H9 (cell line): ENCODE data around the gene DPPA4. TPM values are rescaled to one million over a fixed set of nuclear protein-coding genes. Genes with fewer than 3 reads are reported as not detected.

Source experiments
- DNase-seq: peaks from one replicate; pipeline ENCODE4 v3.0.0-alpha.2; 2017
- H2AFZ ChIP-seq: one replicate; pipeline ENCODE4 v1.6.1; 2013; ENCODE audit warnings: mild to moderate bottlenecking, low read length, control low read depth, moderate library complexity
- H2AK5ac ChIP-seq: 2 replicates; pipeline ENCODE4 v1.6.1; 2013; ENCODE audit warnings: low read length, control low read depth, mixed read lengths; ENCODE audit not compliant: insufficient read length
- H2BK120ac ChIP-seq: one replicate; pipeline ENCODE4 v1.6.1; 2013; ENCODE audit warnings: low read depth, mild to moderate bottlenecking, low read length, control low read depth, inconsistent platforms; ENCODE audit not compliant: poor library complexity, severe bottlenecking
- H2BK12ac ChIP-seq: 2 replicates; pipeline ENCODE4 v1.6.1; 2013; ENCODE audit warnings: low read length, control low read depth, mixed read lengths, low read depth; ENCODE audit not compliant: insufficient read length
- H2BK15ac ChIP-seq: 2 replicates; pipeline ENCODE4 v1.6.1; 2013; ENCODE audit warnings: low read depth, low read length, control low read depth
- H2BK20ac ChIP-seq: one replicate; pipeline ENCODE4 v1.6.1; 2013; ENCODE audit warnings: low read depth, mild to moderate bottlenecking, low read length, control low read depth, inconsistent platforms; ENCODE audit not compliant: poor library complexity, severe bottlenecking
- H2BK5ac ChIP-seq: 2 replicates; pipeline ENCODE4 v1.6.1; 2013; ENCODE audit warnings: low read length, control low read depth, mixed read lengths; ENCODE audit not compliant: insufficient read length
- H3K14ac ChIP-seq: 2 replicates; pipeline ENCODE4 v1.6.1; 2013; ENCODE audit warnings: low read length, control low read depth; ENCODE audit not compliant: insufficient read depth
- H3K18ac ChIP-seq: 2 replicates; pipeline ENCODE4 v1.6.1; 2013; ENCODE audit warnings: low read depth, mild to moderate bottlenecking, mixed read lengths, low read length, control low read depth; ENCODE audit not compliant: insufficient read length
- H3K23ac ChIP-seq: 2 replicates; pipeline ENCODE4 v1.6.1; 2013; ENCODE audit warnings: low read length, control low read depth, mixed read lengths, low read depth; ENCODE audit not compliant: insufficient read length
- H3K23me2 ChIP-seq: 2 replicates; pipeline ENCODE4 v1.6.1; 2013; ENCODE audit warnings: low read depth, mild to moderate bottlenecking, mixed read lengths, low read length, control low read depth; ENCODE audit not compliant: insufficient read length, poor library complexity, severe bottlenecking
- H3K27ac ChIP-seq: 2 replicates; pipeline ENCODE4 v1.5.1; 2013; ENCODE audit warnings: low read length, control low read depth, mixed read lengths, low read depth; ENCODE audit not compliant: insufficient read length
- H3K27me3 ChIP-seq: 2 replicates; pipeline ENCODE4 v1.6.1; 2013; ENCODE audit warnings: low read length, control low read depth, inconsistent platforms; ENCODE audit not compliant: insufficient read depth
- H3K4ac ChIP-seq: 2 replicates; pipeline ENCODE4 v1.6.1; 2013; ENCODE audit warnings: low read depth, mild to moderate bottlenecking, control low read depth, inconsistent platforms, low read length, moderate library complexity
- H3K4me1 ChIP-seq: 2 replicates; pipeline ENCODE4 v1.6.1; 2013; ENCODE audit warnings: low read length, control low read depth, inconsistent platforms; ENCODE audit not compliant: insufficient read depth
- H3K4me2 ChIP-seq: 2 replicates; pipeline ENCODE4 v1.6.1; 2013; ENCODE audit warnings: low read length, control low read depth, mixed read lengths; ENCODE audit not compliant: insufficient read length, insufficient read depth
- H3K56ac ChIP-seq: 2 replicates; pipeline ENCODE4 v1.6.1; 2013; ENCODE audit warnings: low read depth, mild to moderate bottlenecking, mixed read lengths, low read length, control low read depth; ENCODE audit not compliant: insufficient read length
- H3K79me1 ChIP-seq: 2 replicates; pipeline ENCODE4 v1.6.1; 2013; ENCODE audit warnings: low read depth, mild to moderate bottlenecking, moderate library complexity, low read length, control low read depth, inconsistent platforms; ENCODE audit not compliant: insufficient read depth, poor library complexity, severe bottlenecking
- H3K79me2 ChIP-seq: 2 replicates; pipeline ENCODE4 v1.6.1; 2013; ENCODE audit warnings: low read length, control low read depth, inconsistent platforms; ENCODE audit not compliant: insufficient read depth
- H3K9ac ChIP-seq: 2 replicates; pipeline ENCODE4 v1.6.1; 2013; ENCODE audit warnings: low read length, control low read depth, mixed read lengths; ENCODE audit not compliant: insufficient read length; ENCODE audit errors: extremely low read depth
- H3K9me3 ChIP-seq: one replicate; pipeline ENCODE4 v1.6.1; 2013; ENCODE audit warnings: low read depth, low read length, inconsistent platforms; ENCODE audit not compliant: control insufficient read depth
- H3T11ph ChIP-seq: one replicate; pipeline ENCODE4 v1.6.1; 2013; ENCODE audit warnings: mild to moderate bottlenecking, low read length, control low read depth, inconsistent platforms
- H4K20me1 ChIP-seq: one replicate; pipeline ENCODE4 v1.6.1; 2013; ENCODE audit not compliant: control insufficient read depth, insufficient read length, insufficient read depth
- H4K5ac ChIP-seq: 2 replicates; pipeline ENCODE4 v1.6.1; 2013; ENCODE audit warnings: low read depth, mild to moderate bottlenecking, mixed read lengths, low read length, control low read depth; ENCODE audit not compliant: insufficient read length
- H4K8ac ChIP-seq: replicated peaks from 2 replicates; pipeline ENCODE4 v1.6.1; 2013; ENCODE audit warnings: low read length, control low read depth, mixed read lengths, low read depth; ENCODE audit not compliant: insufficient read length
- H4K91ac ChIP-seq: 2 replicates; pipeline ENCODE4 v1.6.1; 2013; ENCODE audit warnings: low read depth, mild to moderate bottlenecking, moderate library complexity, mixed read lengths, low read length, control low read depth; ENCODE audit not compliant: insufficient read length
- H3K27ac Mint-ChIP-seq, 3 experiments: 2 replicates in 2 of 3; 3 replicates in 1 of 3; pipeline ENCODE4 v1.8.0; 2020 to 2021; ENCODE audit warnings: mixed read lengths in 3 of 3, mild to moderate bottlenecking in 1 of 3, moderate library complexity in 1 of 3
- H3K27me3 Mint-ChIP-seq: 2 replicates; pipeline ENCODE4 v1.8.0; 2021; ENCODE audit warnings: low read depth, mild to moderate bottlenecking, moderate library complexity, mixed read lengths
- H3K36me3 Mint-ChIP-seq, 3 experiments: 2 replicates in 2 of 3; 3 replicates in 1 of 3; pipeline ENCODE4 v1.8.0; 2020 to 2021; ENCODE audit warnings: low read depth in 3 of 3, mixed read lengths in 3 of 3; ENCODE audit not compliant: insufficient read depth in 1 of 3
- H3K4me1 Mint-ChIP-seq, 2 experiments: 2 replicates each; pipeline ENCODE4 v1.8.0; 2020; ENCODE audit warnings: mixed read lengths in 2 of 2
- H3K4me3 Mint-ChIP-seq, 2 experiments: 2 replicates in 1 of 2; 3 replicates in 1 of 2; pipeline ENCODE4 v1.8.0; 2020 to 2021; ENCODE audit warnings: mild to moderate bottlenecking in 2 of 2, mixed read lengths in 2 of 2, moderate library complexity in 1 of 2
- H3K9me3 Mint-ChIP-seq, 2 experiments: 2 replicates in 1 of 2; 3 replicates in 1 of 2; pipeline ENCODE4 v1.8.0; 2020; ENCODE audit warnings: mild to moderate bottlenecking in 2 of 2, mixed read lengths in 2 of 2, moderate library complexity in 1 of 2
- CTCF ChIP-seq: fragments of 200-600 bp; sonication (generic); conservative IDR thresholded peaks from 3 replicates; pipeline ENCODE4 v1.8.0; 2021; ENCODE audit warnings: antibody characterized with exemption, mild to moderate bottlenecking
- WGBS: extraction: QIAGEN DNeasy Blood & Tissue Kit; methylation state at CpG from one replicate; pipeline ENCODE4 v1.1.7; 2013; ENCODE audit warnings: missing lambda C conversion rate, low lambda C conversion rate, mixed read lengths; ENCODE audit not compliant: insufficient read length; ENCODE audit errors: extremely low coverage; 5-methylcytosine and 5-hydroxymethylcytosine counted together
- total RNA-seq: library from RNA; stranded (reverse); gene quantifications from 2 replicates; pipeline ENCODE4 v1.2.1, GENCODE V29; 2021

Gene DPPA4
- total RNA-seq, 1 experiment from 2014 or later, result 821 TPM

GRCh38 chr3:109364088-109364487, 26.7 kb upstream of the DPPA4 start:
- Histone ChIP-seq H2BK12ac (no peak overlapping the region), H3K4ac (no peak overlapping the region), H3K4me1 (no peaks in the 10 kb centered on the region), H4K5ac (no peak overlapping the region), H4K20me1 (no peaks in the 10 kb centered on the region), H2BK120ac (no peak overlapping the region), H3K79me2 (no peaks in the 10 kb centered on the region), H3K9me3 (no peaks in the 10 kb centered on the region), H3K18ac (no peak overlapping the region), H3K14ac (no peak overlapping the region; the same call in 1 of the 2 replicates), H2BK20ac (no peak overlapping the region), H3K9ac (no peak overlapping the region), H3K23ac (no peak overlapping the region), H3K4me2 (no peak overlapping the region), H3T11ph (no peak overlapping the region), H4K8ac (no peak overlapping the region), H3K79me1 (no peaks in the 10 kb centered on the region), H3K27ac (no peak overlapping the region), H3K23me2 (no peaks in the 10 kb centered on the region), H2BK5ac (peak overlapping the region; percentile 5), H2AFZ (no peak overlapping the region), H2BK15ac (no peak overlapping the region), H4K91ac (no peak overlapping the region), H3K56ac (no peak overlapping the region), H3K27me3 (no peaks in the 10 kb centered on the region), H2AK5ac (no peak overlapping the region)
- peaks cover 0 to 7% of the 10 kb centered on the region in 2 experiments; a peak in 3 of 4 replicates for H3K4me1 Mint-ChIP-seq
- H3K27ac Mint-ChIP-seq, result no peak overlapping the region; a peak in 1 of 7 replicates
- no peak for TF ChIP-seq CTCF
- no peaks in the 10 kb centered on the region for H3K9me3 Mint-ChIP-seq
- peaks cover 8 to 19% (median 12%) of the 10 kb centered on the region in 3 experiments; a peak in 5 of 7 replicates for H3K36me3 Mint-ChIP-seq
- no peaks in the 10 kb centered on the region for H3K27me3 Mint-ChIP-seq
- H3K4me3 Mint-ChIP-seq, result no peak overlapping the region
- WGBS, result no CpG with 5 or more reads among the region's 6 CpGs
- DNase-seq, result no peak
